Choroid plexus epithelial cell (primary cell): ENCODE data around the gene PARP16.
"Not testable (repeated sequence)": the region's sequence is repeated elsewhere in the genome, so short reads cannot be mapped to it uniquely, and the experiment has no call there.

Experiments
- DNase-seq: peaks from one replicate; pipeline ENCODE4 v3.0.0-alpha.2; 2010; ENCODE audit warnings: low read depth
- H3K4me3 ChIP-seq: 2 replicates; pipeline ENCODE4 v1.5.1; 2011; ENCODE audit warnings: low read depth, mild to moderate bottlenecking, control low read depth, low read length, moderate library complexity
- CTCF ChIP-seq: conservative IDR thresholded peaks from 2 replicates; pipeline ENCODE4 v1.5.1; 2011; ENCODE audit warnings: low read depth, mild to moderate bottlenecking, control low read depth, inconsistent platforms, low read length, moderate library complexity

PARP16 gene

GRCh38 chr15:65244638-65245037 lies 42.0 kb downstream of the PARP16 start:
- H3K4me3 ChIP-seq: no peak overlapping the region
- DNase-seq: no peak
- TF ChIP-seq CTCF: no peak

- not testable (repeated sequence) for DNase-seq
Measured at GRCh38 chr15:65236443-65236842, 50.2 kb downstream of the PARP16 start.

GRCh38 chr15:65233696-65234095 lies 53.0 kb downstream of the PARP16 start:
- DNase-seq: no peak
- no peak for TF ChIP-seq CTCF
- no peak overlapping the region for H3K4me3 ChIP-seq

More at GRCh38 chr15:65236443-65236842, 50.2 kb downstream of the PARP16 start:
- not testable (repeated sequence) for H3K4me3 ChIP-seq

GRCh38 chr15:65232520-65232919 lies 54.2 kb downstream of the PARP16 start:
- H3K4me3 ChIP-seq: no peak overlapping the region
- no peak for TF ChIP-seq CTCF
- DNase-seq: no peak

DNA sequence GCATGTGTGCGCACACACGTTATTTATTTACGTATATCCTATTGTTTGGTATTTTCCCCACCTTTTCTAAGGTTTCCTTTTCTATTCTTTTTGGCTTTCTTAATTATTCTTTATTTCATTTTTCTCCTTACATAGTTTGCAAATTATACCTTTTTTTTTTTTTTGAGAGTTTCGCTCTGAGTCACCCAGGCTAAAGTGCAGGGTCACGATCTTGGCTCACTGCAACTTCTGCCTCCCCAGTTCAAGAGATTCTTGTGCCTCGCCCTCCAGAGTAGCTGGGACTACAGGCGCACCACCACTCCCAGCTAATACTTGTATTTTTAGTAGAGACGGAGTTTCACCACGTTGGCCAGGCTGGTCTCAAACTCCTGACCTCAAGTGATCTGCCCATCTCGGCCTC lies 55.4 kb downstream of the PARP16 start:
- no peak overlapping the region for H3K4me3 ChIP-seq
- no peak for DNase-seq
- TF ChIP-seq CTCF: no peak

- H3K4me3 ChIP-seq, DNase-seq: not testable (repeated sequence)
Measured at GRCh38 chr15:65226901-65227300, 59.8 kb downstream of the PARP16 start.

DNA sequence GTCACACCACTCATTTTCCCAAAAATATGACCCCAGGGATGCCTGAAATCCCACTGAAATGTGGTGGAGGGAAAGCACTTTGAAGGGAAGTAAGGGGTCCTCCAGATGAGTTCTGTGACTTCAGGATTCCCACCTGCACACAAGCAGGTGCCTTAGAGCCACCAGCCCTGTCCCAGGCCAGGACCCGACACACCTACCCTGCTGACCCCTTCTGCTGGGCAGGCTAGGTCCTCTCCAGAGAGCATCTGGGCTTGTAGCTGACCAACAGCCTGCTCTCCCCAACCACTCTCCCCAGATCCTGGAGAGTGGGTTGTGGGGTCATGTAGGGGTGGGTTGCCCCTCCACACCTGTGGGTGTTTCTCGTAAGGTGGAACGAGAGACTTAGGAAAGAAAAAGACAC lies 60.5 kb downstream of the PARP16 start:
- TF ChIP-seq CTCF: no peak
- H3K4me3 ChIP-seq: no peak overlapping the region
- no peak for DNase-seq

- TF ChIP-seq CTCF: no peak
- DNase-seq: no peak
- H3K4me3 ChIP-seq: no peak overlapping the region
Measured at GRCh38 chr15:65223996-65224395, 62.7 kb downstream of the PARP16 start.
